ENCODE results near the gene PTCH2.

DNA sequence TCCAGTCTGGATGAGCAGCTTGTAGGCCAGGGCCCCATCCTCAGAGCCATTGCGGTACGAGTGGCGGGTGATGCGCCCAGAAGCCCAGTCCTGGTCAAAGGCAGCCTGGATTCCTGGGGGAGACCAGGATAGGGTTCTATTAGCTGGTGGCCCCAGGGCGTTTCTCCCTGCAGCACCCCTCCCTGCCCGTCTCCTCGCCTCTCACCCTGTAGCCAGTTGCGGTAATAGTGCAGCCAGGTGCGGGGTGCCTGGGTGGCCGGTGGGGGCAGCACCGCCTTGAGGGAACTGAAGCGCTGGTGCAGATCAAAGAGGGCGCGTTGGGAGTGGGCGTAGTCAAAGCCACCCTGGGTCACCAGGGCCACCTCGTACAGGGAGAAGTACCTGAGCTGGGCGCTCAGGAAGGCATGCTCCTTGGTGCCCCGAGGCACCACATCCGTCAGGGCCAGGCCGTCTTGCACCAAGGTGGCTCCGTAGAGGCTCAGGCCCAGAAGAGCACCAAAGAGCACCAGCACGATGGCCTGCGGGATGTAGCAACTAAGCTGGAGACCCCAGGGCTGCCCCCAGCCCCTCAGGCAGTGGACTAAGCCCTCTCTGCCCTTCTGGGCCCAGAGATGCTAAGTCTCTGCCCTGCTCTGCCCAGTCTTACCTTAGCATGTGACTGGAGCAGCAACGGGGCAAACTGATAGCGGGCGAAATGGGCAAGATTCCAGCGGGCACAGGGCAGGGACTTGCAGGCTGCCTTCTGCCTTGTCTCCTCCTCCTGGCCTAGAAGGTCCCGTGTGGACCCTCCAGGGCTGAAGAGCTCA is 15.7 kb downstream of the PTCH2 start:
- TF ChIP-seq CTCF (IDR thresholded peaks at IDR 0.05) = peak; percentile 35
- TF ChIP-seq EZH2 (IDR thresholded peaks at IDR 0.05) = no peak
- TF ChIP-seq EZH2phosphoT487 (IDR thresholded peaks at IDR 0.05) = no peak

Measured in neural progenitor cell (in vitro differentiated cells).